Activated naive CD8-positive, alpha-beta T cell treated with anti-CD3 and anti-CD28 coated beads for 36 hours (primary cell): Measurements from ENCODE around the gene MUC2. TPM values are rescaled to one million over a fixed set of nuclear protein-coding genes. Genes with fewer than 3 reads are reported as not detected.

Experiments
- DNase-seq: peaks from one replicate; pipeline ENCODE4 v3.0.0; 2021
- H3K27ac Mint-ChIP-seq: one replicate; pipeline ENCODE4 v1.8.0; 2022; ENCODE audit warnings: mild to moderate bottlenecking, moderate library complexity, mixed read lengths
- H3K27me3 Mint-ChIP-seq: one replicate; pipeline ENCODE4 v1.8.0; 2022; ENCODE audit warnings: mild to moderate bottlenecking, mixed read lengths
- H3K36me3 Mint-ChIP-seq: one replicate; pipeline ENCODE4 v1.8.0; 2021; ENCODE audit warnings: mild to moderate bottlenecking, mixed read lengths
- H3K4me1 Mint-ChIP-seq: one replicate; pipeline ENCODE4 v1.8.0; 2021; ENCODE audit warnings: mixed read lengths
- H3K4me3 Mint-ChIP-seq: one replicate; pipeline ENCODE4 v1.8.0; 2022; ENCODE audit warnings: mild to moderate bottlenecking, moderate library complexity, mixed read lengths
- H3K9me3 Mint-ChIP-seq: one replicate; pipeline ENCODE4 v1.8.0; 2022; ENCODE audit warnings: mixed read lengths
- total RNA-seq, 2 experiments: library from RNA; stranded (reverse); gene quantifications; one replicate each; pipeline ENCODE4 v1.2.3, GENCODE V29; 2021

The MUC2 gene
- not detected for total RNA-seq

GRCh38 chr11:1074244-1075221 is at the start of gene MUC2:
Gene MUC2, plus strand, starts transcription at chr11:1074874.
- no peaks in the 10 kb centered on the region for H3K4me1 Mint-ChIP-seq
- H3K27me3 Mint-ChIP-seq, result peaks cover 4% of the 10 kb centered on the region

GRCh38 chr11:1025410-1026162 is 49.1 kb upstream of the MUC2 start:
- DNase-seq, result no peak
- H3K4me3 Mint-ChIP-seq, result no peak overlapping the region
- no peaks in the 10 kb centered on the region for H3K4me1 Mint-ChIP-seq
- no peak overlapping the region for H3K27ac Mint-ChIP-seq
- peaks cover 2% of the 10 kb centered on the region for H3K36me3 Mint-ChIP-seq
- H3K27me3 Mint-ChIP-seq, result no peaks in the 10 kb centered on the region
- H3K9me3 Mint-ChIP-seq, result no peaks in the 10 kb centered on the region

More at GRCh38 chr11:1074244-1075221, at the start of gene MUC2:
- DNase-seq, result no peak
- H3K36me3 Mint-ChIP-seq, result no peaks in the 10 kb centered on the region
- no peak within 1 kb of the TSS for H3K27ac Mint-ChIP-seq
- H3K4me3 Mint-ChIP-seq, result no peak within 1 kb of the TSS
- H3K9me3 Mint-ChIP-seq, result no peaks in the 10 kb centered on the region

GRCh38 chr11:1026163-1026450 is 48.6 kb upstream of the MUC2 start:
- no peaks in the 10 kb centered on the region for H3K9me3 Mint-ChIP-seq
- H3K36me3 Mint-ChIP-seq, result peaks cover 2% of the 10 kb centered on the region
- H3K4me3 Mint-ChIP-seq, result no peak overlapping the region
- H3K4me1 Mint-ChIP-seq, result no peaks in the 10 kb centered on the region
- no peaks in the 10 kb centered on the region for H3K27me3 Mint-ChIP-seq
- no peak for DNase-seq
- no peak overlapping the region for H3K27ac Mint-ChIP-seq

GRCh38 chr11:1026641-1027482 is 47.8 kb upstream of the MUC2 start:
- Mint-ChIP-seq H3K36me3 (peaks cover 2% of the 10 kb centered on the region), H3K4me1 (no peaks in the 10 kb centered on the region), H3K4me3 (no peak overlapping the region), H3K9me3 (no peaks in the 10 kb centered on the region), H3K27me3 (no peaks in the 10 kb centered on the region), H3K27ac (no peak overlapping the region)
- no peak for DNase-seq

GRCh38 chr11:1027483-1028290 is 47.0 kb upstream of the MUC2 start:
- Mint-ChIP-seq H3K27me3 (no peaks in the 10 kb centered on the region), H3K4me1 (no peaks in the 10 kb centered on the region), H3K27ac (no peak overlapping the region), H3K9me3 (no peaks in the 10 kb centered on the region), H3K4me3 (no peak overlapping the region), H3K36me3 (peaks cover 2% of the 10 kb centered on the region)
- no peak for DNase-seq

GRCh38 chr11:1028291-1028540 is 46.5 kb upstream of the MUC2 start:
- Mint-ChIP-seq H3K27ac (no peak overlapping the region), H3K36me3 (no peaks in the 10 kb centered on the region), H3K4me1 (no peaks in the 10 kb centered on the region), H3K27me3 (no peaks in the 10 kb centered on the region), H3K9me3 (no peaks in the 10 kb centered on the region), H3K4me3 (no peak overlapping the region)
- DNase-seq, result no peak

- H3K9me3 Mint-ChIP-seq, result no peaks in the 10 kb centered on the region
Observed at GRCh38 chr11:1028616-1029015, 46.1 kb upstream of the MUC2 start.

GRCh38 chr11:1029051-1029450 is 45.6 kb upstream of the MUC2 start:
- no peak for DNase-seq
- no peaks in the 10 kb centered on the region for H3K36me3 Mint-ChIP-seq
- no peaks in the 10 kb centered on the region for H3K9me3 Mint-ChIP-seq
- H3K4me1 Mint-ChIP-seq, result no peaks in the 10 kb centered on the region
- no peaks in the 10 kb centered on the region for H3K27me3 Mint-ChIP-seq
- H3K4me3 Mint-ChIP-seq, result no peak overlapping the region
- no peak overlapping the region for H3K27ac Mint-ChIP-seq

More at GRCh38 chr11:1028616-1029015, 46.1 kb upstream of the MUC2 start:
- DNase-seq, result no peak
- no peaks in the 10 kb centered on the region for H3K27me3 Mint-ChIP-seq
- no peak overlapping the region for H3K27ac Mint-ChIP-seq
- no peaks in the 10 kb centered on the region for H3K36me3 Mint-ChIP-seq
- H3K4me3 Mint-ChIP-seq, result no peak overlapping the region
- no peaks in the 10 kb centered on the region for H3K4me1 Mint-ChIP-seq

GRCh38 chr11:1029654-1030053 is 45.0 kb upstream of the MUC2 start:
- Mint-ChIP-seq H3K9me3 (no peaks in the 10 kb centered on the region), H3K36me3 (no peaks in the 10 kb centered on the region), H3K27ac (no peak overlapping the region), H3K27me3 (no peaks in the 10 kb centered on the region), H3K4me3 (no peak overlapping the region), H3K4me1 (no peaks in the 10 kb centered on the region)
- no peak for DNase-seq

GRCh38 chr11:1030086-1030485 is 44.6 kb upstream of the MUC2 start:
- no peak overlapping the region for H3K4me3 Mint-ChIP-seq
- no peaks in the 10 kb centered on the region for H3K27me3 Mint-ChIP-seq
- H3K36me3 Mint-ChIP-seq, result no peaks in the 10 kb centered on the region
- no peaks in the 10 kb centered on the region for H3K9me3 Mint-ChIP-seq
- DNase-seq, result no peak
- H3K27ac Mint-ChIP-seq, result no peak overlapping the region
- no peaks in the 10 kb centered on the region for H3K4me1 Mint-ChIP-seq

- Mint-ChIP-seq H3K4me3 (no peak overlapping the region), H3K27me3 (no peaks in the 10 kb centered on the region), H3K36me3 (no peaks in the 10 kb centered on the region), H3K27ac (no peak overlapping the region), H3K9me3 (no peaks in the 10 kb centered on the region), H3K4me1 (no peaks in the 10 kb centered on the region)
- no peak for DNase-seq
Observed at GRCh38 chr11:1030556-1030955, 44.1 kb upstream of the MUC2 start.

GRCh38 chr11:1031121-1031899 is 43.4 kb upstream of the MUC2 start:
- H3K36me3 Mint-ChIP-seq, result no peaks in the 10 kb centered on the region
- DNase-seq, result no peak
- no peak overlapping the region for H3K27ac Mint-ChIP-seq
- H3K27me3 Mint-ChIP-seq, result no peaks in the 10 kb centered on the region
- H3K9me3 Mint-ChIP-seq, result no peaks in the 10 kb centered on the region
- no peak overlapping the region for H3K4me3 Mint-ChIP-seq
- H3K4me1 Mint-ChIP-seq, result no peaks in the 10 kb centered on the region

GRCh38 chr11:1032310-1032891 is 42.3 kb upstream of the MUC2 start:
- H3K36me3 Mint-ChIP-seq, result no peaks in the 10 kb centered on the region
- no peak for DNase-seq
- H3K9me3 Mint-ChIP-seq, result no peaks in the 10 kb centered on the region
- H3K4me1 Mint-ChIP-seq, result no peaks in the 10 kb centered on the region
- no peak overlapping the region for H3K27ac Mint-ChIP-seq
- H3K27me3 Mint-ChIP-seq, result no peaks in the 10 kb centered on the region
- H3K4me3 Mint-ChIP-seq, result no peak overlapping the region
